Left lung (tissue), 10 donors: ENCODE measurements around the gene LPCAT4. TPM values are rescaled to one million over a fixed set of nuclear protein-coding genes. Genes with fewer than 3 reads are reported as not detected.

Experiments
- ATAC-seq: fragments of 200-7000 bp; cut with Tn5 transposase; one replicate; pipeline ENCODE4 v1.9.1; 2020; ENCODE audit warnings: moderate library complexity
- DNase-seq, 4 donors: peaks; one replicate each; pipeline ENCODE4 v3.0.0-alpha.2; 2013 to 2020
- H3K27ac ChIP-seq, 2 donors: fragments of 200-600 bp; sonication (generic) in 1 of 2; one replicate each; pipeline versions ENCODE4 v1.5.0 to v1.8.0; 2020 to 2021
- H3K27me3 ChIP-seq, 2 donors: fragments of 200-600 bp; sonication (generic) in 1 of 2; one replicate each; pipeline versions ENCODE4 v1.5.0 to v1.8.0; 2020 to 2021
- H3K36me3 ChIP-seq, 2 donors: fragments of 200-600 bp; sonication (generic) in 1 of 2; one replicate each; pipeline versions ENCODE4 v1.5.0 to v1.8.0; 2020 to 2021
- H3K4me1 ChIP-seq, 2 donors: fragments of 200-600 bp; one replicate each; pipeline ENCODE4 v1.8.0; 2021
- H3K4me3 ChIP-seq, 2 donors: fragments of 200-600 bp; sonication (generic) in 1 of 2; one replicate each; pipeline versions ENCODE4 v1.5.0 to v1.8.0; 2020 to 2021; ENCODE audit warnings: mild to moderate bottlenecking in 1 of 2
- H3K9me3 ChIP-seq, 2 donors: fragments of 200-600 bp; sonication (generic) in 1 of 2; one replicate each; pipeline versions ENCODE4 v1.5.0 to v1.8.0; 2020 to 2021
- intact Hi-C, 2 donors: fragments of 100-400 bp; cut with DNase I; formaldehyde crosslinking; loops; one replicate each; pipeline versions ENCODE4 v1.11.2 to v1.14.2; 2022
- polyA plus RNA-seq, 6 donors: library from polyadenylated mRNA; unstranded; fragments of 120-200 nt; gene quantifications; one replicate each; pipeline ENCODE4 v1.2.1, GENCODE V29; 2013; ENCODE audit not compliant: insufficient read length in 6 of 6
- total RNA-seq, 2 donors: library from RNA; stranded (reverse); fragmentation: NEBNext Ultra II Directional; extraction: Animal tissue kit (Norgen Biotek cat#: 25700); gene quantifications; one replicate each; pipeline ENCODE4 v1.2.1, GENCODE V29; 2021
- TF ChIP-seq, protein P1 (sequence below), 2 donors: fragments of 200-600 bp; sonication (generic) in 1 of 2; IDR thresholded peaks; one replicate each; pipeline versions ENCODE4 v1.5.0 to v1.8.0; 2021; ENCODE audit warnings: antibody characterized with exemption in 2 of 2
- donor health status: DM: no; HTN: yes; CAD: no.
- donor health status: DM: no; HTN: no; CAD: no.

LPCAT4 gene
- total and polyA plus RNA-seq, 8 donors, result 34.9 to 53.0 (median 45.4) TPM

DNA sequence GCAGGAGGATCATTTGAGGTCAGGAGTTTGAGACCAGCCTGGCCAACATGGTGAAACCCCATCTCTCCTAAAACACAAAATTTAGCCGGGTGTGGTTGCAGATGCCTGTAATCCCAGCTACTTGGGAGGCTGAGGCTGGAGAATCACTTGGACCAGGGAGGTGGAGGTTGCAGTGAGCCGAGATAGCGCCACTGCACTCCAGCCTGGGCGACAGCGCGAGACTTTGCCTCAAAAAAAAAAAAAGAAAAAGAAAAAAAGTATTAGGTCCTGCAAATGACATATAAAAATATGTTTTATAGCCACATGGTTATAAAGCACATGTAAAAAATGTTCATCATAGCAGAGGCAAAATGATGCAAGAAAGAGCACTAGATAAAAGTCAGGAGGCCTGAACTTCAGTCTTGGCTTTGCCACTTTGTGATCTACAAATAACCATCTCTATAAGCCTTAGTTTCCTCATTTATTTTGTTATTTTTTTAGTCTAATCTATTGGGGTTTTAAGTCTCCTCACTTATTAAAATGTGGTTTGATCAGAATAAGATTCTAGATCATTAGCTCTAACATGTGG lies 34.4 kb downstream of the LPCAT4 start:
- Histone ChIP-seq H3K27ac (peak overlapping the region in 1 of 2 donors; percentile 98), H3K27me3 (no peaks in the 10 kb centered on the region), H3K9me3 (no peaks in the 10 kb centered on the region), H3K4me3 (no peak overlapping the region), H3K4me1 (peaks cover 11 to 58% of the 10 kb centered on the region in 2 donors), H3K36me3 (no peaks in the 10 kb centered on the region)
- intact Hi-C loops, result loop anchor here in 1 of 2 donors (10.0 kb wide), 1 partner anchor 88 kb away; no protein-coding TSS in a partner anchor
- TF ChIP-seq, protein P1, sequence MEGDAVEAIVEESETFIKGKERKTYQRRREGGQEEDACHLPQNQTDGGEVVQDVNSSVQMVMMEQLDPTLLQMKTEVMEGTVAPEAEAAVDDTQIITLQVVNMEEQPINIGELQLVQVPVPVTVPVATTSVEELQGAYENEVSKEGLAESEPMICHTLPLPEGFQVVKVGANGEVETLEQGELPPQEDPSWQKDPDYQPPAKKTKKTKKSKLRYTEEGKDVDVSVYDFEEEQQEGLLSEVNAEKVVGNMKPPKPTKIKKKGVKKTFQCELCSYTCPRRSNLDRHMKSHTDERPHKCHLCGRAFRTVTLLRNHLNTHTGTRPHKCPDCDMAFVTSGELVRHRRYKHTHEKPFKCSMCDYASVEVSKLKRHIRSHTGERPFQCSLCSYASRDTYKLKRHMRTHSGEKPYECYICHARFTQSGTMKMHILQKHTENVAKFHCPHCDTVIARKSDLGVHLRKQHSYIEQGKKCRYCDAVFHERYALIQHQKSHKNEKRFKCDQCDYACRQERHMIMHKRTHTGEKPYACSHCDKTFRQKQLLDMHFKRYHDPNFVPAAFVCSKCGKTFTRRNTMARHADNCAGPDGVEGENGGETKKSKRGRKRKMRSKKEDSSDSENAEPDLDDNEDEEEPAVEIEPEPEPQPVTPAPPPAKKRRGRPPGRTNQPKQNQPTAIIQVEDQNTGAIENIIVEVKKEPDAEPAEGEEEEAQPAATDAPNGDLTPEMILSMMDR (IDR thresholded peaks at IDR 0.05), result no peak
- ATAC-seq, result no peak
- no peak for DNase-seq

DNA sequence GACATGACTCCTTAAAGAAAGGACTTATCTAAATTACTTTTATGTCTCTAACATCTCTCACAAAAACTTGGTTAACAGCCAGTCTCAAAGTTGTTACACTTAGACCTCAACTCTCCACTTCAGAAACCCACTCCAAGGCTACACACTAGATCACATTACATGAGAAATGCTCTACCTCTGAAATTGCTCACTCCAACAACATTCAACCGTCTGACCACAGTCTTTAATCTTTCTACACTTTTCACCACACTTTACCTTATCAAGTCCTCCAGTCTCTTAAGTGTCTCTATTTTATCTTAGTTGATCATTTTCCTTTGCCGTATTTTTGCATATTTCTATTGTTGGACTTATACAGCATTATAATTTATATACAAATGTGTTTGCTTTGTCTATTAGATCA lies 35.2 kb downstream of the LPCAT4 start:
- no peaks in the 10 kb centered on the region for H3K9me3 ChIP-seq
- ATAC-seq (peak; percentile 22), DNase-seq (peak in 1 of 4 donors; percentile 49)
- peaks cover 11 to 58% of the 10 kb centered on the region in 2 donors for H3K4me1 ChIP-seq
- no peaks in the 10 kb centered on the region for H3K27me3 ChIP-seq
- intact Hi-C loops, result loop anchor here in 1 of 2 donors (10.0 kb wide), 1 partner anchor 87 kb away; no protein-coding TSS in a partner anchor
- H3K4me3 ChIP-seq, result no peak overlapping the region
- no peaks in the 10 kb centered on the region for H3K36me3 ChIP-seq
- H3K27ac ChIP-seq, result peak overlapping the region in 1 of 2 donors; percentile 30
- TF ChIP-seq, protein P1 (IDR thresholded peaks at IDR 0.05), result no peak

DNA sequence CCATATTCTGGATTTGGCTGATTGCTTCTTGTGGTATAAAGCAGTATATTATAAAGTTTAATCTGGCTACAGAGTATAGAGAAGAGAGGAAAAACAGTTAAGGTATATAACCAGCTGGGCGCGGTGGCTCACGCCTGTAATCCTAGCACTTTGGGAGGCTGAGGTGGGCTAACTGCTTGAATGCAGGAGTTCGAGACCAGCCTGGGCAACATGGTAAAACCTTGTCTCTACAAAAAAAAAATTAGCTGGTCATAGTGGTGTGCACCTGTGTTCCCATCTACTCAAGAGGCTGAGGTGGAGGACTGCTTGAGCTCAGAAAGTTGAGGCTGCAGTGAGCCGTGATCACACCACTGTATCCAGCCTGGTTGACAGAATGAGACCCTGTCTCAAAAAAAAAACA lies 36.7 kb downstream of the LPCAT4 start:
- H3K9me3 ChIP-seq, result no peaks in the 10 kb centered on the region
- H3K4me1 ChIP-seq, result peaks cover 11 to 42% of the 10 kb centered on the region in 2 donors
- DNase-seq, result no peak
- ATAC-seq, result no peak
- H3K4me3 ChIP-seq, result no peak overlapping the region
- H3K27ac ChIP-seq, result no peak overlapping the region
- H3K27me3 ChIP-seq, result no peaks in the 10 kb centered on the region
- no peaks in the 10 kb centered on the region for H3K36me3 ChIP-seq
- intact Hi-C loops, result loop anchor here in 1 of 2 donors (10.0 kb wide), 1 partner anchor 85 kb away; no protein-coding TSS in a partner anchor
- TF ChIP-seq, protein P1 (IDR thresholded peaks at IDR 0.05), result no peak

DNA sequence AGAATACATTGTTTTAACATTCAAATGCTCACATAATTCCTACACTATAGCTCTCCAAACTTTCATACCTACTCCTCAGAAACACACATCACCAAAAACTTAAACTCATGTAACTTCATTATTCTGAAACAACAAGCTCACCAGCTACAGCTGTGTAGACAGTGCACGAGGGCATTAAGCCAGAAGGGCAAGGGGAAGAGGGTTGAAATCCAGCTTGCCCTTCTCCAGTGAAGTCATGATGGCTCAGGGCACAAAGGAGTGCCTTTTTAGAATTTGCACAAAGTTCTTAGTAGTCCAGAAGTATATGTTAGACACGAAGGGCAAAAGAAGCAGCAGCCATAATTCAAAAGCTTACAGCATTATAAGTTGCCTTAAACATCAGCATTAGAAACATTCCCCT lies 38.0 kb downstream of the LPCAT4 start:
- H3K27me3 ChIP-seq, result no peaks in the 10 kb centered on the region
- TF ChIP-seq, protein P1 (IDR thresholded peaks at IDR 0.05), result no peak
- no peak overlapping the region for H3K27ac ChIP-seq
- H3K9me3 ChIP-seq, result no peaks in the 10 kb centered on the region
- no peaks in the 10 kb centered on the region for H3K36me3 ChIP-seq
- H3K4me1 ChIP-seq, result peaks cover under 1 to 31% of the 10 kb centered on the region in 2 donors
- intact Hi-C loops, result no loop called here
- DNase-seq, result no peak
- no peak for ATAC-seq
- H3K4me3 ChIP-seq, result no peak overlapping the region

DNA sequence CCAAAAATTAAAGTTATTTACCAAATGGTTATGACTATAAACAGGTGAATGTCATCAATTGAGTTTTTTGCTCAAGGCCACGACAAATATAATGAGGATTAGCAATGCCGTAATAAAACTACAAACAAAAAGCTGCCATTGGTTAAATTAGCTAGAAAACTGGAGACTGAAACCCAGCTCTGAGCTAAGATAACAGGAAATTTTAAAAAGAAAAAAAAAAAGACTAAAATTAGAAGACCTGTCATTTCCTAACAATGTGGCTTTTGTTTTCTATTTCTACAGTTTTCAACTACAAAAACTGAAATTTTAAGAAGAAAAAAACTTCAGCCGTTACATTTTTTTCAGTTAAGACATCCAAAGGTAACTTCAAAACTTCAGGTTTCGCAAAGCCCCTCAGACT lies 39.1 kb downstream of the LPCAT4 start:
- Histone ChIP-seq H3K27me3 (no peaks in the 10 kb centered on the region), H3K4me1 (peaks cover 0 to 23% of the 10 kb centered on the region in 2 donors), H3K4me3 (no peak overlapping the region), H3K27ac (no peak overlapping the region), H3K36me3 (no peaks in the 10 kb centered on the region), H3K9me3 (no peaks in the 10 kb centered on the region)
- ATAC-seq (no peak), DNase-seq (no peak)
- TF ChIP-seq, protein P1 (IDR thresholded peaks at IDR 0.05), result no peak
- intact Hi-C loops, result no loop called here
